ENCODE measurements around the gene ATP10D. TPM values are rescaled to one million over a fixed set of nuclear protein-coding genes. Genes with fewer than 3 reads are reported as not detected.

Gene ATP10D
- total and polyA plus RNA-seq, 12 donors = 2.8 to 15.7 (median 8.6) TPM

DNA sequence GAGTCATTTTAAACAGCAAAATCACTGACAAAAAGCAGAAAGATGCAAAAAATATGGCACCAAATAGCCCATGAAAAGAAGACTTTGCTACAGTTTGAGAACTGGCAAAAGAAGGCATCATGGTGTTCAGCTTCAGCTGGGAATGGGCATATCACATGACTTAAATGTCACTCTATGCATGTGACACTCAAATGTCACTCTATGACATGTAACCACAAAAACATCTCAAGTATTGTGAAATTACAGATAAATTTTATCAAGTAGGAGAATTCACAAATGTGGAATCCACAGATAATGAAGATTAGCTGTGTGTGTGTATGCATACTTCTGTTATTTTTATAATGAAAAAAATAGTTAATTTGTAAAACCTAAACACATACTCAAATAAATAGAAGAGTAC lies 81.9 kb downstream of the ATP10D start:
- intact Hi-C loops (cut with DNase I) = loop anchor here in 6 of 10 donors (10.0 kb wide), 3 partner anchors 72 to 102 kb away; partner anchors contain the start of genes COMMD8 (in 3 of the 6) and ATP10D (in 1 of the 6)
- TF ChIP-seq CTCF (IDR thresholded peaks at IDR 0.05) = no peak
- Histone ChIP-seq H3K27me3 (no peaks in the 10 kb centered on the region), H3K27ac (no peak overlapping the region), H3K4me1 (peaks cover 0 to 8% (median 0%) of the 10 kb centered on the region in 9 donors), H3K36me3 (peaks cover 0 to 95% (median 30%) of the 10 kb centered on the region in 9 donors), H3K4me3 (no peak overlapping the region), H3K9me3 (no peaks in the 10 kb centered on the region)
- ATAC-seq (no peak), DNase-seq (no peak)

- intact Hi-C loops (cut with DNase I) = loop anchor here in 6 of 10 donors (10.0 kb wide), 3 partner anchors 73 to 103 kb away; partner anchors contain the start of genes COMMD8 (in 3 of the 6) and ATP10D (in 1 of the 6)
- Histone ChIP-seq H3K9me3 (no peaks in the 10 kb centered on the region), H3K27me3 (no peaks in the 10 kb centered on the region), H3K4me3 (no peak overlapping the region), H3K4me1 (peaks cover 0 to 8% (median 0%) of the 10 kb centered on the region in 9 donors), H3K36me3 (peaks cover 0 to 95% (median 33%) of the 10 kb centered on the region in 9 donors), H3K27ac (no peak overlapping the region)
- no peak for DNase-seq
- no peak for TF ChIP-seq CTCF (IDR thresholded peaks at IDR 0.05)
- WGBS, 2 donors = 99 to 100% methylated on average over 1 of the region's 1 CpG
- no peak for ATAC-seq
Observed at GRCh38 chr4:47567511-47567910, 82.4 kb downstream of the ATP10D start.

- DNase-seq = no peak
- TF ChIP-seq CTCF (IDR thresholded peaks at IDR 0.05) = no peak
- Histone ChIP-seq H3K4me3 (no peak overlapping the region), H3K27me3 (no peaks in the 10 kb centered on the region), H3K9me3 (no peaks in the 10 kb centered on the region), H3K27ac (no peak overlapping the region), H3K36me3 (peaks cover 0 to 95% (median 40%) of the 10 kb centered on the region in 9 donors), H3K4me1 (no peaks in the 10 kb centered on the region)
- ATAC-seq = no peak
- intact Hi-C loops (cut with DNase I) = no loop called here
Observed at GRCh38 chr4:47570816-47571215, 85.7 kb downstream of the ATP10D start.

- no peak overlapping the region for H3K27ac ChIP-seq
- intact Hi-C loops (cut with DNase I) = no loop called here
- TF ChIP-seq CTCF (IDR thresholded peaks at IDR 0.05) = no peak
- ATAC-seq (no peak), DNase-seq (no peak)
- peaks cover 0 to 96% (median 40%) of the 10 kb centered on the region in 9 donors for H3K36me3 ChIP-seq
- H3K9me3 ChIP-seq = no peaks in the 10 kb centered on the region
- H3K27me3 ChIP-seq = no peaks in the 10 kb centered on the region
- 75 to 83% methylated on average over 3 of the region's 3 CpGs for WGBS, 2 donors
- no peak overlapping the region for H3K4me3 ChIP-seq
- peaks cover 0 to 13% (median 7%) of the 10 kb centered on the region in 9 donors for H3K4me1 ChIP-seq
Observed at GRCh38 chr4:47572981-47573380, 87.9 kb downstream of the ATP10D start.
